NCI-H345 (cell line): Measurements from ENCODE around the gene WIPF2.
"Not testable (repeated sequence)": the region's sequence is repeated elsewhere in the genome, so short reads cannot be mapped to it uniquely, and the experiment has no call there.

Experiments used
- DNase-seq: peaks from one replicate; lab custom pipeline; 2025; lab: John Stamatoyannopoulos, UW

The WIPF2 gene

DNA sequence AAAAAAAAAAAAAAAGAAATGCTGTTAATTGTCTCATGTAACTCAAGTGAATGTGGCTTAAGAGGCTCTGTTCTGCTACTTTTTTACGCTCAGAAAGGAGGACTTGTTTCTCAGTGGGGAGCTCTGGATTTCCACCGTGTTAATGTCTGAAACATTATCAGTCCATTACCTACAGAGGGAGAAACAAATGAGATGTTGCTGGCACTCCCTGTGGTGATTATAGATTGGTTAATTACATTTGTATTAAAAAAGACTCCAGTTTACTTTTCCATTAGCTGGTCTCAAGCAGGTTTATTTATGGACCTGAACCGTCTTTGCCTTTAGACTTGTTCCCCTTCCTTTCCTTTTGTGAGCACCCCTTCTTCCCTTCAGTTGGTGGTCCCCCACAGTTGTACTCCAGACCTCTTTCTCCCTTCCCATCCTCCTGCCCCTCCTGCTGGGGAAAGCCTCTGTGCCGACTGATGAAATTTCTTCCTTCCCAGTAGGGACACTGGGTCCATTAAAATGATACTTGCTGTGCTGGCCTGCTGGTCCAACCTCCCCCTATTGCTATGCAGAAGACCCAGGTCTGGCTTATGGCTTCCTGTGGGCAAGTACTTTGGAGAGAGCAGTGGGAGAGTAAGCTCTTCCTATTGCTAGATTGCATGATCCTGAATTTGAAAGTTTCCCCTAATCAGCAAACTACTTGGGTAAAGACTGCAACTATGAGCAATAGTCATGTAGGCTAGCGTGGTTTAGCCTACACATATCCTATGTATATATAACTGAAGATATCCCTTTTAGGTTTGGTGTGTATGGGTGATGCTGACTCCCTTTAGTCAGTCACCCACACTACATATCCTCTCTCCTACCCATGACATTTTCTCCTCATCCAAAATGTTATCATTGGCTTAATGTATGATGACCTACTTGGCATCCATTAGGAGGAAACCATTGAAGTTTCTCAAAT is 76.7 kb downstream of the WIPF2 start:
- no peak for DNase-seq

DNA sequence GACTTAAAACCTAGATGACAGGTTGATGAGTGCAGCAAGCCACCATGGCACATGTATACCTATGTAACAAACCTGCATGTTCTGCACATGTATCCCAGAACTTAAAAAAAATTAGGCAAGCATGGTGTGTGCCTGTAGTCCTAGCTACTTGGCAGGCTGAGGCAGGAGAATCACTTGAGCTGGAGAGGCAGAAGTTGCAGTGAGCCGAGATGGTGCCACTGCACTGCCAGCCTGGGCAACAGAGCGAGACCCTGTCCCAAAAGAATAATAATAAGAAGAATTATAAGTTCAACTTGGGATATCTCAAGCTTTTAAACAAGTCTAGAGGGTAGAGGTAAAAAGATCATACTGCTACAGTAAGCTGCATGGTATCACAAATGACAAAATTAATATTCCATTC is 78.4 kb downstream of the WIPF2 start:
- no peak for DNase-seq

GRCh38 chr17:40298726-40299125 is 79.6 kb downstream of the WIPF2 start:
- DNase-seq, result no peak

GRCh38 chr17:40299159-40299757 is 80.2 kb downstream of the WIPF2 start:
- DNase-seq, result not testable (repeated sequence)

- no peak for DNase-seq
Observed at GRCh38 chr17:40301315-40301714, 82.2 kb downstream of the WIPF2 start.

DNA sequence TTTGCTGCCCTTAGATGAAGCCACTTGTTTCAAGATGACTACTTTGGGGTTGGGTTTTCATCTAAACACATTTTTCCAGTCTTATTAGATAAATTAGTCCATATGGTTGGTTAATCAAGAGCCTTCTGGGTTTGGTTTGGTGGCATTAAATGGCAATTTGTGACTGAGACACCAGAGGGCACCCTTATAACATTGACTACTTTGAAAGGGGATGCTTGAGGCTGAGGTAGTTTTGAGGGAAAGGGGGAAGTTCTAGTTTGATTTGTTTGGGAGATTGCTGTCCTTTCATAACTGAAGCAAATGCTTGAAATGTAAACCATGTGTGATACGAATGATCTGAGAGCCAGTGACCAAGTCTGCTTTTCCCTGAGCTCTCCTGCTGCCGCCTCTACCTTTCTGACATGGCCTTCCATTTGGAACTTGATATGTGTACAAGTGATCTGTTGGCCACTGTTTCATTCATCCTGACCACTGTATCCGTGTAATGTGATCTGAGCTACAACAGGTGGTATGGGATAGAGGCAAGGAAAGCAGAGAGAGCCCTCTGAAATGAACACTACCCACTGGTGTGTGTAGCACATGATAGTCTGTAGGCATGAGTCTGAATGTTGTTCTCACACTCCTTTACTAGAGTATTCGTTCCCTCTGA is 84.0 kb downstream of the WIPF2 start:
- peak; percentile 42 for DNase-seq

DNA sequence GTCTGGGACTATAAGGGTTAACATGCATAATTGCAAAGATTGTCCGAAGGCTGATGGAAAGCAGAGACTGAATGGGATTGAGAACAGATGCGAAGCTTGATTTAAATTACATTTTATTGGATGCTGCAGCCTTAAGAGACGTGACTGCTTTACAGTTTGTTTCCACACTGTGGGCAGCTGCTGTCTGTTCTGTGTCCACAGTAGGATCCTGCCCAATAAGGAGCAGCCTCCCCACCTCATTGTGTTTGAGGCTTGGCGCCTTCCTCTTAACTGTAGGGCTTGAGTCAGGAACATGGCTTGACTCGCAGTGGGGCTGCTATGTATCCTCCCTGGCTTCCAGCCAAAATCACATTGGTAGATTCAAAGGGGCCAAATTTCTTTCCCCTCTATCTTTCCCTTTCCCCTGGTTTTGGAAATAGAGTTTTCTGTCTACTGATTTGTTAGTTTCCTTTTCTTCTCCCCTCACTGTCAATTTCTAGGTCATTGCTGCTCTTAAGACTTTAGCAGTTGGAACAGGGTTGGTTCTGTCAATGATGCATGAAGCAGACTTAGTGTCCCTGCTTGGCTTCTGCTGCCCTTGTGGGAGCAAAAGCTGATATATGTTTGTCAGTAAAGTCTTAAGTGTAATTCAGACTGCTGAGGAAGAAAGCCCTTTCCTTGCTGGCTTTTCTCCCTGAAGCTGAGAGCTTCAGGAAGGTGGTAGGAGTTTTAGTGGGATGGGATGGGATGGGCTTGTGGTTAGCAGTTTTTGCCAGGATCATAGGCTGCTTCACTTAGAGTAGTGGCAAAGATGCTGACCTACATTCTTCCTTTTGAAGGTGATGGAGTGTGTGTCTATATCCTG is 84.8 kb downstream of the WIPF2 start:
- DNase-seq, result peak; percentile 47

- DNase-seq, result not testable (repeated sequence)
Observed at GRCh38 chr17:40304552-40304863, 85.4 kb downstream of the WIPF2 start.

DNA sequence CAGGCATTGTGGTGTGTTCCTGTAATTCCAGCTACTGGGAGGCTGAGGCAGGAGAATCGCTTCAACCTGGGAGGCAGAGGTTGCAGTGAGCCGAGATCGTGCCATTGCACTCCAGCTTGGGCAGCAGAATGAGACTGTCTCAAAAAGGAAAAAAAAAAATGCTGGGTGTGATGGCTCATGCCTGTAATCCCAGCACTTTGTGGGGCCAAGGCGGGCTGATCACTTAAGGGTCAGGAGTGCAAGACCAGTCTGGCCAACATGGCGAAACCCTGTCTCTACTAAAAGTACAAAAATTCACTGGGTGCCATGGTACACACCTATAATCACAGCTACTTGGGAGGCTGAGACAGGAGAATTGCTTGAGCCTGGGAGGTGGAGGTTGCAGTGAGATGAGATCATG is 85.8 kb downstream of the WIPF2 start:
- not testable (repeated sequence) for DNase-seq

GRCh38 chr17:40306395-40306794 is 87.3 kb downstream of the WIPF2 start:
- no peak for DNase-seq

GRCh38 chr17:40307001-40307730 is 88.1 kb downstream of the WIPF2 start:
- DNase-seq, result peak; percentile 21

- no peak for DNase-seq
Observed at GRCh38 chr17:40307740-40308239, 88.7 kb downstream of the WIPF2 start.

DNA sequence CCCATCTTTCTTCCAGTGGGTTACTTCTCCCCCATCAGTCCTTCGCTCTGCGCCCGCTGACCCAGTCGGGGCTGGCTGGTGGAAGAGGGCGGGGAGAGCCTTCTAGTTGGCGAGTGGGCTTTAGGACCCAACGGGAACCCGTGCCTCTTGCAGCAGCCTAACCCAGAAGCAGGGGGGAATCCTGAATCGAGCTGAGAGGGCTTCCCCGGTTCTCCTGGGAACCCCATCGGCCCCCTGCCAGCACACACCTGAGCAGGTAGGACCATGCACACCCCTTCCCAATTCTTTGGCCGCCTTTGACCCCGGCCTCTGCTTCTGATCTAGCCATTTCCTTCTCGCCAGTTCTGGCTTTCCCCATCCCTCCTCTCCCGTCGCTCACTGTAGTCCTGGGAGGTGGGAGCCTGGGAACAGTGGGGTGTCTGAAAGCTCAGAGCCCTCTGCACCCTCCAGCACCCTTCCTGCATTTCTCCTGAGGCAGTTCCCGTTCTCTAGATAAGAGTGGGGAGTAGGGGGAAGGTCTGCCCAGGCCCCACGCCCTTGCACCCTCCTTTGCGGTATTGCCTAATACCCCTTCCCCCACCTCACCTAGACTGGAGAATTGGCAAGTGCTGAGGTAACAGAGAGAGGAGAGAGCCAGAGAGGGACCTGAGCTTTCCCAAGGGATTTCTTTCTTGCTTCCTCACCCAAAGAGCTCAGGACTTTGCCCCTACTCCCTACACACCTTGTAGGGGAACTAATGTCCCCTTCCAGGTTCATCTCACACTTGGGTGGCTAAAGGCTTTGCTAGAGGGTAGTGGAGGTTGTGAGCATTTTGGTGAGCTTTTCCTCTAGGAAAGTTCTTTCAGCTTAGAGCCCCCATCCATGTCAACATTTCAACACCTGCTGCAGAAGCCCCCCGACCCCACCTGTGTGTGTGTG is 90.2 kb downstream of the WIPF2 start, which contains the start of gene RARA:
Gene RARA (plus strand): TSS at position 150 of the 918 bp plus-strand sequence. CDS start 22,039 bp downstream, outside the sequence.
- DNase-seq, result peak; percentile 63

GRCh38 chr17:40309949-40310510 is 90.9 kb downstream of the WIPF2 start:
- DNase-seq, result no peak

DNA sequence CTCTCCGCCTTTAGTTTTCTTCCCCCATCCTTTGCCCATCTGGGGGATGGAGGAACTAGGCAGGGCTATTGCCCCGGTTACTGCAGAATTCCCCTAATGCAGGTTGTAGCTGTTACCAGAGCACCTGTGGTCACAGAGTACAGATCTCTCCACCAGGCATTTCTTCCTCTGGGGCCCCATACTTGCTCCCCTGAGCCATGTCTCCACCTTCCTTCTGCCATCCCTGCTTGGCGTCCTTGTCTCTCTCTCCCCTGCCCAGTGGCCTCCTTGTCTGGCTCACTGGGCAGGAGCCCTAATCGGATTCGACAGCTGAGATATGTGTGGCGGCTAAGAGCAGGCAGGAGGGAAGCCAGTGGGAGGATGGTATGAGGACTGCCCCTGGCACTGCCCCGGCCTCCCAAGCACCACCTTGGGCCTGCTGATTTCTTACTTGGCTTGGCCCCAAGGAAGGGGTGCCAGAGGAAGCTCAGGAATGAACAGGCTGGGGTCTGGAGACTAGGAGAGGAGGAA is 91.8 kb downstream of the WIPF2 start:
- DNase-seq, result no peak

GRCh38 chr17:40311575-40311974 is 92.5 kb downstream of the WIPF2 start:
- DNase-seq, result peak; percentile 27

DNA sequence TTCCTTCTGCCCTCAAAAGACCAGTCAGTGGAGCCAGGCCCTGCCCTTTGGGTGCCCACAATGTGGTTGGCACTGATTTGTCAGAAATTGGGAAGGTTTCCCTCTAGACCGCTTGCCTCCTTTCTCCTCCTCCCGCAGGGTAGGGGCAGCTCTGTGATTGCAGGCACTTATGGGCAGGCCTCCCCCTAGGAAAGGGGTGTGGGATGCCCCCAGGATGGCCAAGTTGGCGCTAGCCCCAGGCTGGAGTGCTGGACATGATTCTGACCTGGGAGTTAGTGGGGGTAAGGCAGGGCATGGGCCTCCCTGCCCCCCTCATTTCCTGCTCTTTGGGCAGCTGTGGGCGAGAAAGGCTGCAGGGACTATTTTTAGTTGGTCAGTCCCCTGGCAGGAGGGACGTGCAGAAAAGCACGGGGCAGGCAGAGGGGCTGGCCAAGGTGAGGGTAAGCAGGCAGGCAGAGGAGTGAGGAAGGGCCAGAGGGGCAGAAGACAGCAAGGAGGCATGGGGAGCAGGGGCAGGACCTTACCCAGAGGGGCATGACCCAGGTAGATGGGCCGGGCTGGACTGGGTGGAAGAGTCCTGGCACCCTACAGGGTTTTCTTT is 93.1 kb downstream of the WIPF2 start:
- no peak for DNase-seq

DNA sequence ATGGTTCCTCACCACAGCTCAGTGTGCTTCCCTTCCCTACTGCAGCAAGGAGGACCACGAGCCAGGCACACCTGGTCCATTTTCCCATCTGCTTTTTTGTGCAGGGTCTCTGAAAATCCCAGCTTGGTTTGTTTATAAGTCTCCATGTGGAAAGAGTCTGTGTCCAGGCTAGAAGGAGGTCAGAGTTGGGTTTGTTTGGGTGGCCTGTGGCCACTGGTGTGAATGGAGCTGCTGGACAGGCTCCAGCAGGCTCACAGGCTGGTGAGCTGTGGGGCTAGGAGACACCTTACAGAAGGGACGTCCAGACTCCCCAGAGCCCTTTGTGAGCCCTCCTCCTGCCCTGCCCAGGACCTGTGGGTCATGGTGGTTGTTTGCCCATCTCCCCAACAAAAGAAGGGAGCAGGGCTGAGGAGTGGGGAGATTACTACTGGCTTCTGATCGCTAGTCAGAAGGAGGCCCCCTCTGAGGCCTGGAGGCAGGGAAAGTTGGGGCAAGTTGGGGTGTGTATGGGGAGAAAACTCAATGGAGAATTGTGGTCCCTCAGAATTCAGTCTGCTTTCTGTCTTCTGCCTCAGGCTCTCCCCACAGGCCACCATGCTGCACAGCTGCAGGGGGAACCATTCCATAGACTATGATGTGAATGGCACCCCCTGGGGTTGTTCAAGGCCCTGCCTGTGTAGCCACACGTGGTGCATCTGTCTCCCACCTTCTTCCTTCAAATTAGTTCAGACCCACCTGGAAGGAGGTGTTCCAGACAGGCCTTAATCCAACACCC is 94.0 kb downstream of the WIPF2 start:
- no peak for DNase-seq
